ENCODE results near the gene SSC4D.
"Not testable (repeated sequence)": the region's sequence is repeated elsewhere in the genome, so short reads cannot be mapped to it uniquely, and the experiment has no call there.

Gene SSC4D

GRCh38 chr7:76417654-76418310 lies 8.3 kb upstream of the SSC4D start:
- DNase-seq, result not testable (repeated sequence)

- no peak for DNase-seq
Observed at GRCh38 chr7:76412249-76412648, 2.8 kb upstream of the SSC4D start.

- no peak for DNase-seq
Observed at GRCh38 chr7:76411626-76412025, 2.1 kb upstream of the SSC4D start.

GRCh38 chr7:76408121-76408560 lies 1.4 kb downstream of the SSC4D start:
- DNase-seq, result no peak

GRCh38 chr7:76407718-76408117 lies 1.8 kb downstream of the SSC4D start:
- no peak for DNase-seq

- no peak for DNase-seq
Observed at GRCh38 chr7:76405738-76406137, 3.8 kb downstream of the SSC4D start.

GRCh38 chr7:76403780-76404494 lies 5.6 kb downstream of the SSC4D start:
- DNase-seq, result no peak

- DNase-seq, result not testable (repeated sequence)
Observed at GRCh38 chr7:76403097-76403496, 6.4 kb downstream of the SSC4D start.

- DNase-seq, result no peak
Observed at GRCh38 chr7:76400248-76400647, 9.2 kb downstream of the SSC4D start.

GRCh38 chr7:76397409-76398183 lies 11.9 kb downstream of the SSC4D start:
- peak; percentile 80 for DNase-seq

- no peak for DNase-seq
Observed at GRCh38 chr7:76396864-76397263, 12.6 kb downstream of the SSC4D start.

- no peak for DNase-seq
Observed at GRCh38 chr7:76395965-76396726, 13.4 kb downstream of the SSC4D start.

- DNase-seq, result not testable (repeated sequence)
Observed at GRCh38 chr7:76395605-76395964, 13.9 kb downstream of the SSC4D start.

GRCh38 chr7:76394957-76395356 lies 14.5 kb downstream of the SSC4D start:
- no peak for DNase-seq

GRCh38 chr7:76393116-76394031 lies 16.1 kb downstream of the SSC4D start:
- DNase-seq, result peak; percentile 91

GRCh38 chr7:76392531-76393115 lies 16.9 kb downstream of the SSC4D start:
- DNase-seq, result no peak

- no peak for DNase-seq
Observed at GRCh38 chr7:76390092-76390491, 19.4 kb downstream of the SSC4D start.

GRCh38 chr7:76387789-76388188 lies 21.7 kb downstream of the SSC4D start:
- not testable (repeated sequence) for DNase-seq

- no peak for DNase-seq
Observed at GRCh38 chr7:76386691-76387260, 22.7 kb downstream of the SSC4D start.

- DNase-seq, result no peak
Observed at GRCh38 chr7:76383089-76383944, 26.2 kb downstream of the SSC4D start.
